ENCODE results near the gene GLYATL1.

The GLYATL1 gene

DNA sequence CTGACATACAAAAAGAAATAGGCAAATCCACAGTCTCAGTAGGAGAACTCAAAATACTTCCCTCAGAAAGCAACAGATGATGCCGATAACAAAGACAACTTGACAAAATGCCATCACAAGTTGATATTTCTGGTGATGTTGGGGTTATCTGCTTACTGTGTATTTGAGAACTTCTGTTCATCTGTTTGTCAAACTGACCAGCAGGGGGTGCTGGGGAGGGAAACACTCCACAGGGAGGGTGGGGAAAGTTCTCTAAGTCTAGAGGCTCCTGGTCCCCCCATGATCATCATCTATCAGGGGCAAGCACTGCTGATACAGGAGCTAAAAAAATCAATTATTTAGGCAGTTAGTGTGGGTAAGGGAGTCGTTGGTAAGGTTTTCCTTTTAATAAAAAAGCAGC is 19.2 kb downstream of the GLYATL1 start:
- TF ChIP-seq ZFX (IDR thresholded peaks at IDR 0.05; ENCODE audit: borderline replicate concordance) (no peak), CTCF (IDR thresholded peaks at IDR 0.05) (peak; percentile 60)
- H3K27ac ChIP-seq = peak overlapping the region; percentile 42

DNA sequence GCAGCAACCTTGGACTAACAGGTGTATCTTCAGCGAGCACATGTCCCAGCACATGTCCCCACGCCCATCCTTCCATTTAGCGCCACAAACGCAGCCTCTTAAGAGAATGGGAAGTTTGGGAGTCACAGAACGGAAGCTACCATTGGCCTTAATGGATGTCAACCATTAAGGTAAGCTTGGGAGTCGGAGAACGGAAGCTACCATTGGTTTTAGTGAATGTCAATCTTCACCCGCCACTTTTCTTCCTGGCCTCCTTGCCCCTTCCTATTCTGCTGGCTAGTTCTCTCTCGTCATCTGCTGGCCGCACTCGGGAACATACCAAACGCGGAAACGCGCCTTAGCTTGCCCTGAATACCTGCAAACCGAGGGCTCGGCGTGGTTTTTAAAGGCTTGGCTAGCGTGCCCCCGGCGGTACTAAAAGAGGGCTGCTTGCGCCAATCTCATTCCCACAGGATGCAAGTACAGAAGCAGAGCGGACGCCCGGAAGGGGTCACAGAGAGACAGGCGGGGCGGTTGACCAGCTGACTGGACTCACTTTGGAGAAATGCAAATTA is 24.3 kb downstream of the GLYATL1 start:
- TF ChIP-seq CTCF (IDR thresholded peaks at IDR 0.05) (no peak), ZFX (IDR thresholded peaks at IDR 0.05; ENCODE audit: borderline replicate concordance) (no peak)
- H3K27ac ChIP-seq = no peak overlapping the region

- H3K27ac ChIP-seq = no peak overlapping the region
- no peak for TF ChIP-seq ZFX (IDR thresholded peaks at IDR 0.05; ENCODE audit: borderline replicate concordance)
Observed at GRCh38 chr11:58965246-58965985, 26.1 kb downstream of the GLYATL1 start.

GRCh38 chr11:58968251-58968711 is 29.0 kb downstream of the GLYATL1 start:
- no peak for TF ChIP-seq CTCF (IDR thresholded peaks at IDR 0.05)
- no peak for TF ChIP-seq ZFX (IDR thresholded peaks at IDR 0.05; ENCODE audit: borderline replicate concordance)
- no peak overlapping the region for H3K27ac ChIP-seq

DNA sequence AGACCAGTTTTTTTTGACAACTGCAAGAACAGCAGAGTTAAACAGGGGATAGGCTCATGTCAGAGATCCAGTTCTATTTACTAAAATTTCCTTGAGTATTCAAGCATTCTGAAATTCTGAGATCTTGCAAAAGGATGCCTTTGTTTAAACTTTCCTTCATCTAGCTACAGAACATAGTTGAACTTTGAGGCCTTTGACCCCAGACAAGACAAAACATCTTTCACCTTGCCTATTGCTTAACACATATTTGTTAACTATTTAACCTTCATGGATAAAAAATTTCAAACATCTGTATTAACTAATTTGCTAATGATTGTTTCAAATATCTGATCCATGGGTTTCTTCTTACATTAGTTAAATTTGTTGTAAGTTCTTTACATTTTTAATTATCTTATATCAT is 38.2 kb downstream of the GLYATL1 start:
- H3K27ac ChIP-seq = no peak overlapping the region
- TF ChIP-seq ZFX (IDR thresholded peaks at IDR 0.05; ENCODE audit: borderline replicate concordance) = no peak
- no peak for TF ChIP-seq CTCF (IDR thresholded peaks at IDR 0.05)

GRCh38 chr11:58979222-58979621 is 39.9 kb downstream of the GLYATL1 start:
- TF ChIP-seq ZFX (IDR thresholded peaks at IDR 0.05; ENCODE audit: borderline replicate concordance) (no peak), CTCF (IDR thresholded peaks at IDR 0.05) (no peak)
- H3K27ac ChIP-seq = no peak overlapping the region

DNA sequence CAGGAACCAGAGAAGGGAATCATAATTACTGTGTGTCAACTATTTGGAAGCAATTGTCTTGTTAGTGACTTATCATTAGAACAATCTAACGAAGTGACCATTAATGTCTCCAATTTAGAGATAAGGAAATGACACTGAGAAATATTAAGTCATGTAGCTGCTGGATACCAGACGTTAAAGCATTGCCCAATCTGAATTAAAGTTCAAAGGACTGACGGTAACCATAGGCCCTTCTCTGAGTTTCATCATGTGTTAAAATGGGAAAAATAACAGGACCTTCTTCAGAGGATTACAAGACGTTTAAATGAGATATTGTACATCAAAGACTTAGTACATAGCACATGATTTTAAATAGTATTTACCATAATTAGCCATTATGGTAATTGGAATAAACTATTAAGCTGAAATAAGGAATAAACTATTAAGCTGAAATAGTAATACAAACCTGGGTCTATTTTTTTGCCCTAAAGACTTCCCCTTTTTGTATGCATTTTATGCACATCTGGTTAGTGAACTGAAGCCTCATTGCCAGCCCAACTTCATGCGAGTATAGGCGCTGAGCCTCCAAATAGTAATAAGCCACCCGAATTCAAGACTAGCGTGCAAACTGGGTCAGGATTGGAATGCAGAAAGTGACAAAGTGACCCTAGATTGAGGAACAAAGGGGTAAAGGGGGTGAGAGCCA is 41.0 kb downstream of the GLYATL1 start:
- H3K27ac ChIP-seq = no peak overlapping the region
- TF ChIP-seq CTCF (IDR thresholded peaks at IDR 0.05) = no peak
- no peak for TF ChIP-seq ZFX (IDR thresholded peaks at IDR 0.05; ENCODE audit: borderline replicate concordance)

Measured in 22Rv1 (cell line).